Activated naive CD8-positive, alpha-beta T cell treated with anti-CD3 and anti-CD28 coated beads, Interleukin-2, amount 50 U/mL, for 16 hours (primary cell): Measurements from ENCODE around the gene FCHSD2.

Source experiments
- DNase-seq: peaks from one replicate; pipeline ENCODE4 v3.0.0-alpha.2; 2020; ENCODE audit warnings: low read depth, low spot score

The FCHSD2 gene

DNA sequence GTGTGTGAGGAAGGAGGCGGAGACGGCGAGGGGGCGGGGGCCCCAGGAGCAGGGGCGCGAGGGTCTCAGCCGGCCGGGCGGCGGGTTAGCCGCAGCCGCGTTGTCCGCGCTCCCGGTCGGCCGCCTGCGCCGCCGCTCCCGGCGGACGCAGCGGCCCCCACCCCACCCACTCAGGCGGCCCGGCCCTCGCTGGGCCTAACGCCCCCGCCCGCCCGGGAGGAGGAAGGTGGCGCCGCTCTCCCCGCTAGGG, at the start of gene FCHSD2:
FCHSD2 (minus strand) TSS at position 191 of the 250 bp plus-strand sequence. CDS start 441 bp downstream, outside the sequence.
- peak; percentile 12 for DNase-seq

DNA sequence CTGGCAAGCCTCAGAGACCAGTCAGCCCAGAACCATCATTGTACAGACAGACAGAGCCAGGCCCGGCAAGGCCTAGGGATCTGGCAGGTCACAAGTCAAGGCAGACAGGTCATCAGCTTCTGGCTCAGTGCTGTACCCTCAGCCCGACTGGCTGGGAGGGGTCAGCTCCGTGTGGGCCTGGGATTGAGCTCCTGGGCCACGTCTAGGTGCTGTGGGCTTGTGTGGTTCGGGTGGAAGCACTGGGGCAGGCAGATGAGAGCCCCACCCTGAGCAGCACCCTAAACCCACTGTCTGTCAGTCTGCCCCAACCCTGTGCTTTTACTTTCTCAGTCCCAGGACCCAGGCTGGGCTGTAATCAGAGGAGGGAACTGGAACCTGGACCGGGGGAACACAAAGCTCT, 49.0 kb upstream of the FCHSD2 start:
- DNase-seq: no peak

DNA sequence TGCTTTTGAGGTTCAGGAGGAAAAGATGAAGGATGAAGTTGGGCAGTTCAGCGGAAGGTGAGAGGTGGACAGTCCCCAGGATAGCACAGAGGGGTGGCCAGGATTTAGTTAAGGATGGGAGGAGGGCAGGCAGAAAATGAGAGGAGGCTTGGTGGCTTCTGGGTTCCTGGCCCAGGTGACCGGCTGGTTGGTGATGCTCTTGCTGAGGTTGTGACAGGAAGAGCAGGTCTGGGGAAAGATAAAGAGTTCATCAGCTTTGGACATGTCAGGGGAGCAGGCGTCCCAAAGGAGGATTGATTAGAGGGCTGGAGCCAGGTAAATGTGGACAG, 48.4 kb upstream of the FCHSD2 start:
- no peak for DNase-seq

DNA sequence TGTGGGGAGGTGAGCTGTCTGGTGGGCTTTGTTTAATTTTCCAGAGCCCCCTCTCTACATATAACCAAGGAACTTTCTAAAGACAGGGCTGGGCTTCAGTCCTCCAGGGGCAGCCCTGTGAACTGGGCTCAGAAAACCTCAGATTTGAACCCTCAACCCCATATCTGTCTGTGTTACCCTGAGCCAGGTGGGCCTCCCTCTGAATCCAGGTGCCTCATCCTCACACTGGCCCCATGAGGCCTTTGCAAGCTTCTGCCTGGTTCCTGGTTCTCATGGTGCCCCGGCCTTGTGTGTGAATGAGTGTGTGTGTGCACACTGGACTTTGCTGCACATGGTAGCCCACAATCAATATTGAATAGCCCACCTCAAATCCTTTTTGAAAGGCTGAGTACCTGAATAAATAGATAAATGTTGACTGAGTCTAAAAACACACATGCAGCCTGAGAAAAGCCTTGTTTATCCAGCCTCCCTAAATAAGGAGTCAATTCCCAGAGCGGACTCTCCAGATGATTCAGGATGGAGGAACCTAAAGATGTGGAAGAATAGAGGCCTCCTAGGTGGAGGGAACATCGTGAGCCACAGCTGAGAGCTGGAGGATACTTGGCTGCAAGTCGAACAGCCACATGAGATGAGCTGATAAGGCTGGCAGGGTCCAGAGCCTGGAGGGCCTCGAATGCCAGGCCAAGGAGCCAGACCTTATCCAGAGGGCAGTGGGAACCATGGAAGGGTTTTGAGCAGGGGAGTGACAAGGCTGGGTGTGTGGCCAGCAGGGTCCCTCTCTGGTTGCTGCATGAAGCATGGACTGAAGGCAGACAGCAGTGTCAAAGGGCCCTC, 47.8 kb upstream of the FCHSD2 start:
- no peak for DNase-seq

DNA sequence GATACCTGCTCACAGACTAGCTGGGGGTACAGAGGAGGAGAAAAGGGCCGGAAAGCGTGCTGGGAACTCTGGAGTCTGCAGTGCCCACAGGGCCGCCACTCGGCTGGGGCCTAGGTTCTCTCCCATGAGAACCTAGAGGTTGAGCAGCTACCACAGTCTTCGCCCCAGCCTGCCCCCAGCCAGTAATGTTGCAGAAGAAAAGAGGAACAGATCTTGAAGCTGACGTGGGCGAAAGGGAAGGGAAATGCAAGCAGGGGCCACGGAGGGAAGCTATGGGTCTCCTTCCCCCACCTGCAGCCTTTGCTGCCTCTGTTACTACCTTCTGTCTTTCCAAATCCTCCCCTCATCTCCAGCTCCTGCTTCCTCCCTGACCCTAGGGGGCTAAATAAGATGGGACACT, 47.2 kb upstream of the FCHSD2 start:
- no peak for DNase-seq

DNA sequence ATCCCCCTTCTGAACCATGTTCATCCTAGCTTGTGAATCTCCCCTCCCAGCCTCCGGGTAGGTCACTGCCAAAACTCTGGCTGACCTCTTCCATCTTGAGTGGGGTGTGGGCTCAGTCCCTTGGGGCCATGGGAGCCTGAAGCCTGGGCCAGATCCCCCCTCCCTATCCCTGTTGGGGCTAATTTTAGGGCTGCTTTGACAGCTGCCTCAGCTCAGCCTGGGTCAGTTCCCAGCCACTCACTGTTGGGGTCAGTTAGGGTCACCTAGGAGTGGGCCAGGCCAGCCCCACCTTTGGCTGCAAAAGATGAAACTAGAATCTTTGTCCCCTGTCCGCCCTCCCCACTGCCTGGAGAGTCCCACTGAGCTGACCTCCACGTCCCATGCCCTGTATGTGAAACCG, 46.2 kb upstream of the FCHSD2 start:
- DNase-seq: no peak

DNA sequence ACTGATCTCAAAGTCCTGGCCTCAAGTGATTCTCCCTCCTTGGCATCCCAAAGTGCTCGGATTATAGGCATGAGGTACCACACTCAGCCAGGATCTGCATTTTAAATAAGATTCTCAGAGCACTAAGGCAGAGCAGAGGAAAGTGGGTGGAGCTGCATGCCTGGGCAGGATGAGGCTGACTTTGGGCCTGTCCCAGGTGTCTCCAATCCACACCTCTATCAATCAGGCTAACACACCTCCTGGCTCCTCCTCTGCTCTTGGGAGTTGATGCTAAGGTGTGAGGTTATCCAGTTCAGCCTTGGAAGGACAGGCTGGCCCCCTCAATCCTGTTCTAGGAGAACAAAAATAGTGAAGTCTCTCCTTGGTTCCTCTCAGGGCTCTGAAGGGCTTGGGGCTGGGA, 45.7 kb upstream of the FCHSD2 start:
- no peak for DNase-seq

DNA sequence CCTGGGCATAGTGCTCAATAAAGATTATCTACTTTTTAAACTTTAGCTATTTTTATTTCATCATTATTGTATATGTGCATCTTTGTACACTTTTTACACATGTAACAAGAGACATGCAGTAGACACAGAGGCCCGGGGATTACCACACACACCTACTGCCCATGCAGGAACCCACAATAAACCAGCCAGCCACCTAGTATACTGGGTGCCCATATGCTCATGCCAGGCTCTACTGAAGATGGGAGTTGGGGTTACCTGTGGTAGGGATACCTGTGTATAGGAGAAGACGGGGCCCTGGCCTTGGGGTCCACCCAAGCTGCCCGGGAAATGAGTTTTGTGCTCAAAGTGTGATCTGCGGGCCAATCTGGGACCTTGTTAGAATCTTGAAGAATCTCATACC, 44.8 kb upstream of the FCHSD2 start:
- DNase-seq: no peak

DNA sequence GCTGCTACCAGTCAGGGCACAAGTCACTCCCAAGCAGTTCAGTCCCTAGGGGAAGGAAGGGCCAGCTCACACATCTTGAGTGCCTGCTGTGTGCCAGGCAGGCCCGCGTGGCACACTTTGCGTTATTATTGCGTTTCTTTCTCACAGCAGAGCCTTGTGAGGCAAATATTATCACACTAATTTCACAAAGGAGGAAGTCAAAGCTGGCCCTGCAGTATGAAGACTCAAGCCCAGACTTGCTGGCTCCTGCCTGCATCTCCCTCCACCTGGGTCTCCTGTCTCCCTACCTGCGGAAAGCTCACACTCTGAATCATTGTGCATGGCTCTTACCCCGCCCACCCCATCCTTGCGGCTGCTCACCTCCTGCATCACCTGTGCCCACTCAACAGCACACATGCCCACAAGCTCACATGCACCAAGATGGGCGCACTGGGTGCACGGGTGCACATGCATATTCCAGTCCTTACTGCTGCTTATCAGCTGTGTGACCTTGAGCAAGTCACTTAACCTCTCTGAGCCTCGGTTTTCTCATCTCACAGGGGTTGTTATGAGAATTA, 44.3 kb upstream of the FCHSD2 start:
- no peak for DNase-seq

DNA sequence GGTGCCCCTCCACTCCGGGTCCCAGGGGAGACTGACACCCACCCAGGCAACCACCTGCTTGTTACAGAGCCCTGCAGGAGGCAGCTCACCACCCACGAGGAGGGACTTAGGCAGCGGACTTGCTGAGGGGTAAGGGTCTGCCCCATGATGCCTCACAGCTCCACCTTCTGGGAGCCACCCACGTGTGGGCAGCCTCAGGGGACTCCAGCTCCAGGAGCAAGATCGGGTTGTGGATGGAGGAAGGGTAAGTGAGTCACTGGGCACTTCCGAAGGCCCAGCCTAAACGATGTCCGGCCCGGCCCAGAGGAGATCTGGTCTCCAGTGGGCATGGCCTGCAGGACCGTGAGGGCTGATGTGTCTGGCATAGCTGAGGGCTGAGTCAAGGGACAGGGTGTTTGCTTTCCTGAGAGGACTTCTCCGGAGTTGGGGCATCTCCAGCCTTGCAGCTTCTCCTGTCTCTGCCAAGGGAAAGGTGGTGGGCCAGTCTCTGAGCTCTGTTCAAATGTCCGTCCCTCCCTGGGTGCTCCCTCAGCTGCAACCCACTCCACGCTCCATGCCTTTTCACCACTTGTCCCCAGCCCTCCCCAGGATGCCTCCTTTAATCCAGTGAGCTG, 43.7 kb upstream of the FCHSD2 start:
- no peak for DNase-seq

DNA sequence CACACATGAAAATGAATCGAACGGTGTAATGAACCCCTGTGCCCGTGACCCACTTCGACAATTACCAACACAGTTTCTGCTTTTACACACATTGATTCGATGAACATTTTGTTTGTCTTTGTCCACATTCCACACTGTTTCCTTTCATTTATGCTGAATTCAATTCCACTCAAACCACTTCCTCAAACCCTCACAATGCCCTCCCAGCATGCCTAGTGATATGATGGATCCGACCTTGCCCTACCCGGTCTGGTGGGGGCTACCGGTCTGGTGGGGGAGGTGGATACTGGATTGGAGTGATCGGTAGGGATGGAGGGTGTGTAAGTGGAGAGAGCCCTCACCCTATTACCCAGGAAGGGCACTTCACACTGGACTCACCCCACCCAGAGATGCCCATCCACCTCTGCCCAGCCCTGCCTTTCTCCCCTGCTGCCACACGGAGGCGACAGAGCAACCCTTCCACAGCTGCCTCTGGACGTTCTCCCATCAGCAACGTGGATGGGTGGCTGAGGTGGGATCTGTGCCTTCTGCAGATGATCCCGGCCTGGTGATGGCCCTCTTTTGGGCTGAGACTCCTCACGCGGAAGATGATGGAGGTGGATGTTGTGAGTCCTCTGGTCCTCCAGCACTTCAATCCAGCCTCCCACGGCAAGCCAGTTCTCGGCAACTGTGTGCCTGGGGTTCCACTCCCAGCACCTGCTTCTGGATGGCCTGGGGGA, 43.0 kb upstream of the FCHSD2 start:
- peak; percentile 14 for DNase-seq

DNA sequence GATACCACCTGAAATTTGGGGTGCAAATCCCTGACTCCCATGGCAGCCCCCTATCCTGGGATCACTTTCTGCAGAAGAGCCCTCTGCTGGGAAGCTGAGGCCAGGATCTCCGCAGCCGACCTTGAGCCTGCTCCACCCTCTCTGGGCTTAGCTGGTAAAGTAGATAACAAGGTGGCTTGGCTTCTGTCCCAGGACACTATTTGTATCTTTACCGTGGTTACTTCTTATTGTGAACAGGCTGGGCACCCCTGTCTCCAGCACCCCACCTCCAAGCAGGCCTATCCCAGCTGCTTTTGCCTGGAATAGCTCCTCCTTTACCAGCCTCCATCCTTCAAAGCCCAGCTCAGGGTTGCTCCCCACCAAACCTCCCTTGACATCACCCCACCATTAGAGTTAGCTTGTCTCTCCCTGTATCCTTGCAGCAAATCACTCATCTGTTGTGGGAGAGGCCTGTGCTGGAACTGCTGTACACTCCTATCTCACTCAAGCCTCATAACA, 40.8 kb upstream of the FCHSD2 start:
- DNase-seq: no peak

DNA sequence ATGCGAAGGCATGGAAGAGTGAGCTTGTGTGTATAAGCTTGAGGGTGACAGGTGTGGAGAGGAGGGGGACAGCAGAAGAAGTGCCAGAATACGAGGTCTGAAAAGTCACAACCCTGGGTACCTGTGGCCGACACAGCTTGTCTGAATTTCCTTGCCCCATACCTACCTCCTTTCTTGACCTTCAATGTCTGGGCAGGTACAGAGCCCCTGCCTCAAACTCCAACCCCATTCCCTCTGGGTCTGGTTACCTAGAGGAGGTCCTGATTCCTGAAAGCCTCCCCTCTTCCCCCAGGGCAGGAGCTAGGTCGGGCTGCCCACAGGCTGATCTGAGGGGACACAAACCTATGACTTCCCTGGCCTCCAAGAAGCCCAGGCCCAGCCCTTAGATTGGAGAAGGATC, 36.6 kb upstream of the FCHSD2 start:
- no peak for DNase-seq

DNA sequence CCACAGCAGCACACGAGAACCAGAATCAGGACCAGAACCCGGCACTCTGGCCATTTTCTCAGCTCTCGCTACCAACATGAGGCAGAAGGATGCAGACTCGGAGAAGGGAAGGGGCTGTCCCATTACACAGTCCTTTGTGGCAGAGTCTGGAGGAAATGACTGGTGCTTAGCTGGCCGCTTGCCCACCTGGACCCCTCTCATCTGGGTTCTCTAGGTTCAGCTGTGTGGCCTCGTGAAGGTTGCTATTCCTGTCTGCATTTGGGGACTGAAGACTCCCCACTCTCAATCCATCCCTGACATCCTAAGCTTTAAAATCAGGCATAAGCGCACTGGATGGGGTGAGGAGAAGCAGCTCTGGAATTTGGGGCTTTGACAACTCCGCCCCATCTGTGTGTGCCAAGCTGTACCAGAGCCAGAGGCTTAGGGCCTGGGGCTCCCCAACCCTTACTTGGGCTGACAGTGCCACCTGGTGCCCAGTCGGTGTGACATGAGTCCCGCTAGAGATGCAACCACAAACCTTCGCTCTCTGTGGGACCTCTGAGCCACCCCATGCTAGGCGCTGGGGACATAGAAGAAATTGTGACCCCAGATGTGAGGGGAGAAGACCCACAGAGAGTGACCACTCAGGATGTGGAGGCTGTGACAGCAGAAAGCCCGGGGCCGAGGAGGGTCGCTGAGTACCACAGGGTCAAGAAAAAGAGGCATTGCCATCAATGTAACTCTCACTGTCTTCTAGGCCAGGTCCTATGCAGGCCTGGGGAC, 35.8 kb upstream of the FCHSD2 start:
- DNase-seq: peak; percentile 64

DNA sequence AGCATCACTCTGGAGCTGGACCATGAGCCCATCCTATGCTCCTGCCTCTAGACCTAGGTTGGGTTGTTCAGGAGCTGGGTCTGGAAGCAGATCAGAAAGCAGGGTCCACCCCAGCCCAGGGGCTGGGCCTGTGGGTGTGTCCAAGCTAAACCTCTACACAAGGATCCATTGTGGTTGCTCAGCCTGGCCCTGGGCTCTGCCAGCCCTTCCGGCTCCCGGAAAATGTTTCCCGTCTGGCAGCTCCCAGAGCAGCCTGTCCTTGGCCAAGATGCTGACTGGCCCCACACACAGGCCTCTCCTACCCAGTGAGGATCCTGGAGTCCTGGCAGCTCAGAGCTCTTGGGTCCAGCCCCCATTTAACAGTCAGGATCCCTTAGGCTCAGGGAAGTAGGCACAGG, 35.3 kb upstream of the FCHSD2 start:
- no peak for DNase-seq

DNA sequence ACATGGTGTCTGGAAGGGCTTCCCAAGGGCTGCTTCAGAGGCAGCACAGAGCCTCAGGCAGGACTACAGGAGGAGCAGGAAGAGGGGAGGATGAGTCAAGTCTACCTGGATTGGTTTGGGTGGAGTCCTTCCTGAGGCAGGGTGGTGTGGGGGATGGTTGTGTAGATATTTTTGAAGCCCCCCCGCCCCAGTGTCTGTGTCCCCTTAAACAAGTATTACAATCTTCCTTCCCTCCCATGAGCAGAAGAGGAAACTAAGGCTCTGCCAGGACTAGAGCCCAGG, 34.7 kb upstream of the FCHSD2 start:
- no peak for DNase-seq

DNA sequence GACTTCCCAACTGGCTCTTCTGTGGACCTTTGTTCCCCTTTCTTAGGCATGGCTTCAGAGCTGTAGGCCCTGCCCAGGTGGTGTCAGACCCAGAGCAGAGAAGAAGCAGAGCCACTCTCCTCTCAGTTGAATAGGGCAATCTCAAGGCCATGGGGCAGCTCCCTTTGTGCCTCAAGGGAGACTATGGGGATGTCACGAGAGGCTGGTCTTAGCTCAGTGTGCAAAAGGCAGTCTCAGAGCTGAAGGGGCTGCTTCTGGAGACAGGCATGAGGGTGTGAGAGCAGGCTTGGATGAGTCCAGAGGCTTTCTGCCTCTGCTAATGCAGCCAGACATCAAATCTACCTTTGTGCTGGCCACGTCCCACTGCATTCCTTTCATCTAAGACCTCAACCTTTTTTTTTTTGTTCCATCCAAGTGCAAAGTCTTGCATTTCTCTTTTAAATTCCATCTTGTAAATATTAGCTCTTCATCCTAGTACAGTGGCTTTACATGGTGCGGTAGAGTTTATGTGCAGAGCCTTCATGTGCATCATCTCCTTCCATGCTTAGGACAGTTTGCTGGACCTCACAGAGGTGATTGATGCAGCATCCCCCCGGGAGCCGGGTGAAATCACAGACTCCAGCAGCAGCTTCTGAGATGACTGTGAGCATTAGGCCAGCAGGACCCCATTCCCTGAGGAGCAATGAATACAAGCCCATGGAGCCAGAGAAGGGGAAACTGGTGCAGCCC, 34.2 kb upstream of the FCHSD2 start:
- no peak for DNase-seq

DNA sequence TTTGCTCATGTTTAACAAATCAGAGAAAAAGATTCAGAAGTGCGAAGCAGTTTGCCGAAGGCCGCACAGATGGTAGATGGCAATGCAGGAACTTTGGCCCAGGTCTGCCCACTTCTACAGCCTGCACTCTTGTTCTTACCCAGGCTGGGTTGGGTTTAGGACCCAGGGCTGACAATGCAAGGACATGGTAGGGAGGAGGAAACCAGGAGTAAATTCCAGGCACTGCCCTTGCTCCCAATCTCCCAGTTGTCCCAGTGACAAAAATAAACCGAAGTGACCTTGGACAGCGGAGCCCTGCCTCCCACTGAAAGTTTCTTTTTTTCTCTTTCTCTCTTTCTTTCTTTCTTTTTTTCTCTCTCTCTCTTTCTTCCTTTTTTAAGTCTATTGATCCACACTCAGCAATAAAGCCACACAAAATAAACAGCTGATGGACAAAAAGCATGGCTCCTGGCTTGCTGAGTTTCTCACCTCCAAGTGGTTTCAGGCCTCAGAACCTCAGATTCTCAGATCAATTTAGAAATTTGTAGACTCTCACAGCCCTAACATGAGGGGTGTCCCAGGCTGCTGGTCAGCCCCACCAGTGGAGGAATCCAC, 33.5 kb upstream of the FCHSD2 start:
- DNase-seq: no peak

DNA sequence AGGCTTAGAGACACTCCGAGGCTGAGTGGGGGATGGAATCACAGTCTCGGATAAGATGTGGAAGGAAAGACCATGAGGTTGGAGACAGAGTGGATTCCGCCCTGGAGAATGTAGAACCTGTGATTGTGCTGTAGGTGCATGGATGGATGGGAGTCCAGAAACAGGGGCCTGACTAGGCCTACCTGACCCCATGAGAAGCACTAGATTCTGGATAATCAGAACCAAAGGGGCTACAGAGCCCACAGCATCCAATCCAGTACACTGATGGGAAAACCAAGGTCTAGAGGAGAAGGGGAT, 32.3 kb upstream of the FCHSD2 start:
- no peak for DNase-seq

DNA sequence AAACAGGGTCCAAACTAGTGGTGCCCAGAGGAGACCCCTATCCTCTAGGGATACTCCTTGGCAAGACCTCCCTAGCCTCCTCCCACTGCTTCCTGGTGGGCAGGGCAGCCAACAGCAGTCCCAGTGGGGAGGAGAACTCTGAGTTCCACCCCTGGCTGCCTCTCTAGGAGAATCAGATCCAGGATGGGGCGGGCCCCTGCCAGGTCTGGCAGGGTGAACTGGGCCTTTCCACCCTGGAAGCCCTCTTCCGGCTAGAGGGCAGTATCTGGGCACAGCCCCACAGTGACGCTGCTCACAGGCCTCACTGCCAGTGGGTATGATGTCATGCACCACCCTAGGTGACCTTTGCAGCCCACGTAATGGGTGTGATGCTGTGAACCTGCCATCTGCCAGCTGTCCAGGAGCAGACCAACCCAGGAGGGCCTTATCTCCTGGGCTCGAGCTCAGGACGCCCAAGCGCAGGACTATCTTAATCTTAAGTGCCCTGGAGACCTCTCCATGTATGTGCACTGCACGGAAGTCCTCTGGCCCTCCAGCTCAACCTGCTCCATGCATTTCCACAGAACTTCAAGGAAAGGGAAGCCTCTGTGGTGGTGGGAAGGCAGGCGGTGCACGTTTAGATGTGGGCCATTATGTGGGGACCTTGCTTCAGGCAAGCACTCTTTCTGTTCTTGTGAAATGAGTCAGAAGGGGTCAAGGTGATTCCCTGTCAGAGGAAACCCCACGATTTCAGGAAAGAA, 31.8 kb upstream of the FCHSD2 start:
- no peak for DNase-seq
